Vagina (tissue), 2 donors: ENCODE measurements around the gene PREB.

Experiments
- POLR2A ChIP-seq, 2 donors: fragments of 450-650 bp; IDR thresholded peaks; one replicate each; pipeline ENCODE4 v1.6.1; 2017; ENCODE audit warnings: antibody characterized with exemption in 2 of 2, mild to moderate bottlenecking in 2 of 2, moderate library complexity in 2 of 2
- POLR2AphosphoS5 ChIP-seq, 2 donors: sonication (generic); formaldehyde crosslinking; IDR thresholded peaks; one replicate each; pipeline ENCODE4 v1.9.0; 2017; ENCODE audit warnings: antibody characterized with exemption in 2 of 2, mild to moderate bottlenecking in 2 of 2, low read depth in 1 of 2; ENCODE audit not compliant: insufficient read depth in 1 of 2
- TF ChIP-seq, protein P1 (sequence below), 3 experiments: fragments of 450-650 bp in 2 of 3; fragments of 200-600 bp in 1 of 3; sonication (generic) in 1 of 3; IDR thresholded peaks; one replicate each; pipeline ENCODE4 v1.5.1; 2017 to 2019; ENCODE audit warnings: antibody characterized with exemption in 3 of 3, mild to moderate bottlenecking in 2 of 3, moderate library complexity in 2 of 3

DNA sequence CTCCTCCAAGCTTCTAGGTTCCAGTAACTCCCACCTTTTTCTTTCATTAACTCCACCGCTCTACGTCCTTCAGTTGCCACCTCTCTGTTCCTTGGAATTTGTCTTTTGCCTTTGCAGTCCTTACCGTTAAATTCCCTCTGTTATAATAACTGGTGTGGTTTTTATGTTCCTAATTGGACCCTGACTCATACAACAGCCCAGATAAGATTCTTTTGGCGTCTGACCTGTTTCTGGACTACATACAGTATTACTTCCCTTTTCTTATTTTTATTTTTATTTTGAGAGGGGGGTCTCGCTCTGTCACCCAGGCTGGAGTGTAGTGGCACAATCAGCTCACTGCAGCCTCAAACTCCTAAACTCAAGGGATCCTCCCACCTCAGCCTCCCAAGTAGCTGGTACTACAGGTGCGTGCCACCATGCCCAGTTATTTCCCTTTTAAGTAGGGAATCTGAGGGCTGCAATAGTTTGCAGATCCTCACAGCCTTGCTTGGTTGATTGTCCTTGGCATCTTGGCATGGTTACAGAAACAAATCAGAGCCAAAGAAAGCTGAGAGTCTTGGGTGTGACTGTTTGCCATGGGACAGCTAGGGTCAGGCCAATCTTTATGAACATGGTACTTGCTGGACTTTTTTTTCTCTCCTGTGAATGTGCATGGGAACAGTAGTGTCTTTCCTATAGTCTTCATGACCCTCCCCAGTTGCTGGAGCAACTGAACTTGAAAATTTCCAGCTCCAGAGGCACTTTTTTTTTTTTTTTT lies 36.3 kb upstream of the PREB start:
- TF ChIP-seq POLR2A (IDR thresholded peaks at IDR 0.05) (no peak), POLR2AphosphoS5 (IDR thresholded peaks at IDR 0.05; ENCODE audit: insufficient read depth in 1 of 2, low read depth in 1 of 2) (no peak)
- TF ChIP-seq, protein P1, sequence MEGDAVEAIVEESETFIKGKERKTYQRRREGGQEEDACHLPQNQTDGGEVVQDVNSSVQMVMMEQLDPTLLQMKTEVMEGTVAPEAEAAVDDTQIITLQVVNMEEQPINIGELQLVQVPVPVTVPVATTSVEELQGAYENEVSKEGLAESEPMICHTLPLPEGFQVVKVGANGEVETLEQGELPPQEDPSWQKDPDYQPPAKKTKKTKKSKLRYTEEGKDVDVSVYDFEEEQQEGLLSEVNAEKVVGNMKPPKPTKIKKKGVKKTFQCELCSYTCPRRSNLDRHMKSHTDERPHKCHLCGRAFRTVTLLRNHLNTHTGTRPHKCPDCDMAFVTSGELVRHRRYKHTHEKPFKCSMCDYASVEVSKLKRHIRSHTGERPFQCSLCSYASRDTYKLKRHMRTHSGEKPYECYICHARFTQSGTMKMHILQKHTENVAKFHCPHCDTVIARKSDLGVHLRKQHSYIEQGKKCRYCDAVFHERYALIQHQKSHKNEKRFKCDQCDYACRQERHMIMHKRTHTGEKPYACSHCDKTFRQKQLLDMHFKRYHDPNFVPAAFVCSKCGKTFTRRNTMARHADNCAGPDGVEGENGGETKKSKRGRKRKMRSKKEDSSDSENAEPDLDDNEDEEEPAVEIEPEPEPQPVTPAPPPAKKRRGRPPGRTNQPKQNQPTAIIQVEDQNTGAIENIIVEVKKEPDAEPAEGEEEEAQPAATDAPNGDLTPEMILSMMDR (IDR thresholded peaks at IDR 0.05) = no peak
